GM21737 (cell line): ENCODE results near the gene CCDC159.
"Not testable (repeated sequence)": the region's sequence is repeated elsewhere in the genome, so short reads cannot be mapped to it uniquely, and the experiment has no call there.

Experiments used
- ATAC-seq: cut with Tn5 transposase; IDR thresholded peaks from one replicate; pipeline ENCODE4 v1.9.1; 2021; ENCODE audit warnings: mild to moderate bottlenecking, moderate library complexity; ENCODE audit not compliant: unreplicated experiment

Gene CCDC159

GRCh38 chr19:11338121-11338520 is 8.2 kb upstream of the CCDC159 start:
- ATAC-seq: no peak

GRCh38 chr19:11338569-11339253 is 7.6 kb upstream of the CCDC159 start:
- no peak for ATAC-seq

GRCh38 chr19:11339254-11340098 is 6.8 kb upstream of the CCDC159 start, which contains the start of gene RAB3D:
Gene RAB3D (minus strand): TSS chr19:11339657. CDS start chr19:11337399, 2,258 bp downstream.
- ATAC-seq: peak; percentile 69

DNA sequence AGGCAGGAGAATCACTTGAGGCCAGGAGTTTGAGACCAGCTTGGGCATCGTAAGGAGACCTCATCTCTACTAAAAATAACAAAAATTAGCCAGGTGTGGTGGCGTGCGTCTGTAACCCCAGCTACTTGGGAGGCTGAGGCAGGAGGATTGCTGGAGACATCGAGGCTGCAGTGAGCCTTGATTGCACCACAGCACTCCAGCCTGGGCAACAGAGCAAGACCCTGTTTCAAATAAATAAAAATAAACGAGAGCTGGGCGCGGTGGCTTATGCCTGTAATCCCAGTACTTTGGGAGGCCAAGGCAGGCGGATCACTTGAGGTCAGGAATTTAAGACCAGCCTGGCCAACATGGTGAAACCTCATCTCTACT is 6.2 kb upstream of the CCDC159 start:
- ATAC-seq: not testable (repeated sequence)

DNA sequence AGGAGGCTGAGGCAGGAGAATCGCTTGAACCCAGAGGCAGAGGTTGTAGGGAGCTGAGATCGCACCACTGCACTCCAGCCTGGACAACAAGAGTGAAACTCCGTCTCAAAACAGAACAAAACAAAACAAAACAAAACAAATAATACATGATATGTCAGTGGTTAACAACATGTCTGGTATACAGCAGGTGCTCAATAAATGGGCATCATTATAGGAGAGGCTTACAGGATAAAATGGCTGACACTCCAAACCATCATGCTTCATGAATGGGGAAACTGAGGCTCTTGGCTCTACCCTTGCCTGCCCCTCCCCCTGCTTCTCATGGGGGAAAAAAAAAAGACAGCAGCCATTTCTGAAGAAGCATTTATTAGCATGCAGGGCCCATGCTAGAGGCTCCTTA is 3.9 kb upstream of the CCDC159 start:
- ATAC-seq: no peak

DNA sequence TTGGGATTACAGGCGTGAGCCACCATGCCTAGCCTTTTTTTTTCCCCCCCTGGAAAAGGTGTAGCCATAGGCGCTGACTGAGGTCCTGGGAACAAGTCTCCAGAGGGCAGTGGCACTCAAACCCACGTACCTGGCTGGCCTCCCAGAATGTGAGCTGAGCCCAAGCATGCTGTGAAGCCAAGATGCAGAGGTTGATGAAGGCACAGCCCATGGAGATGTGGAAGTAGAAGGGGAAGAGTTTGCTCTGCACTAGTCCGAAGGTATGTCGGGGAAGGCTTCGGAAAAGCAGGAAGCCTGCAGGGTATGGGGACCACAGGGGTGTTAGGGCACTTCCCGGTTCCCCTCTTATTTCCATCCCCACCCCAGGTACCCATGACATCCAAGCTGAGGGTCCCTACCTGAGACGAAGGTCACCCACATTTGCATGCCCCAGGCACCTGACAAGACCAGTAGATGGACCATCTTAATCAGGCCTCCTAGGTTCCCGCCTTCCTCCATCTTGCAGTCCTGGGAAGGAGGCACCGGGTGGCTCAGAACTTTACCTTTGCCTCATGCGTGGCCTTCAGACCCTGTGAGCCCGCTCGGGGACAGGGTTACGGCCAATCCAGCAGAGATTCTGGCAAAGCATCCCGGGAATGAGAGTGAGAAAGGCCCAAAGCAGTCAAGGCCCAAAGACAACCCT is 1.1 kb upstream of the CCDC159 start:
- no peak for ATAC-seq

- no peak for ATAC-seq
Observed at GRCh38 chr19:11347546-11348039, 1.3 kb downstream of the CCDC159 start.

DNA sequence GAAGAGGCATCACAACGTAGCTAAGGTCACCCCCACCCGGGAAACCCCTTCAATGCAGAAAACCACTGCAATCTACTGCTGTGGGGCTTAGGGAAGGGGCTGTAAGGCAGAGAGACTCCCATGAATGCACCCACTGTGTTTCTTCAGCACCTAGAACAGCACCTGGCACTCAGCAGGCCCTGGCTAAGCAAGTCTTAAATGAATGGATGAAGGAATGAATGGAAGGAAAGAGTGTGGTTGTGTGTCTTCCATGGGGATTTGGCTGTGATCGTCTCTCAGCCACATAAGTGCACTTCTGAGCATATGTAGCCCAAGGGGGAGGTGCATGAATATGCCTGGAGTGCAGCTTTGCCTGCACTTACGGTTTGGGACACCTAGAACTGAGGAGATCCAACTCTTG is 2.9 kb downstream of the CCDC159 start:
- no peak for ATAC-seq

- ATAC-seq: not testable (repeated sequence)
Observed at GRCh38 chr19:11354102-11354501, 7.8 kb downstream of the CCDC159 start.

DNA sequence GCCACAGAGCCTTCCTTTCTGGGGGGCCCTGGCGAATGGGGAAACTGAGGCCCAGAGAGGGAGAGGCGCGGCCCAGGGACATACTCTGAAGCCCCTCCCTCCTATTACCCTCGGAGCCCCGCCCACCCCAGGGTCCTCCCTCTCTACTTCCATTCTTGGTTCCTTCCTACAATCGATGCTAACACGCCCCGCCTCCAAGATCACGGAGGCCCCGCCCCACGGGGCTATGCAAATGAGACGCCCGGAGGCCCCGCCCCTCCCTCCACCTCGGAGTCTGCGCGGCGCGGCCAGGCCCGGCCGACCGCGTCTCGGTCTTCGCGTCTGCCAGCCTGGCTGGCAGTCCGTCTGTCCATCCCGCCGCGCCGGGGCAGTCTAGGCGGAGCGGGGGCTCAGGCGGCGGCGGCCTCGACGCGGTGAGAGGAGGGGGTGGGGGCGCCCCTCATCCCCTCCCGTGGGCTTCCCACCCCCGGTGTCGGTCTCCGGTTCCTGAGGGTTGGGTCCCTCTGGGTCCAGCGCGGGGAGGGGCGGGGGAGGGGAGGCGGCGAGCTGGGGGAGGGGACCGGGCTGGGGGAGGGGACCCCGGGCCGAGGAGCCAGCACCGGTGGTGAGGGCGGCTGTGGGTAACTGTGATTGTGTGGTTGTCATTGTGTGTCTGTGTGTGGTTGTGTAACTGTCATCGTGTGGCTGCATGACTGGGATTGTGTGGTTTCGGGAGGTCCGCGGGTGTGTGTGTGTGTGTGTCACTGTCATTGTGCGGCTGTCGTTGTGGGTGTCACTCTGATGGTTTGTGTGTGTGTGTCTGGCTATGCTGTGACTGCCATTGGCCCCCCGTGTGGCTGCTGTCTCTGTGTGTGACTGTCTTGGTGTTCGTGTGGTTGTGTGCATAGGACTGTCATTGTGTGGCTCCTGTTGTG is 9.1 kb downstream of the CCDC159 start, which contains the start of gene PLPPR2:
Gene PLPPR2 (plus strand): TSS at position 273 of the 914 bp plus-strand sequence. CDS start 2,242 bp downstream, outside the sequence.
- no peak for ATAC-seq

- no peak for ATAC-seq
Observed at GRCh38 chr19:11356074-11356397, 9.7 kb downstream of the CCDC159 start.

DNA sequence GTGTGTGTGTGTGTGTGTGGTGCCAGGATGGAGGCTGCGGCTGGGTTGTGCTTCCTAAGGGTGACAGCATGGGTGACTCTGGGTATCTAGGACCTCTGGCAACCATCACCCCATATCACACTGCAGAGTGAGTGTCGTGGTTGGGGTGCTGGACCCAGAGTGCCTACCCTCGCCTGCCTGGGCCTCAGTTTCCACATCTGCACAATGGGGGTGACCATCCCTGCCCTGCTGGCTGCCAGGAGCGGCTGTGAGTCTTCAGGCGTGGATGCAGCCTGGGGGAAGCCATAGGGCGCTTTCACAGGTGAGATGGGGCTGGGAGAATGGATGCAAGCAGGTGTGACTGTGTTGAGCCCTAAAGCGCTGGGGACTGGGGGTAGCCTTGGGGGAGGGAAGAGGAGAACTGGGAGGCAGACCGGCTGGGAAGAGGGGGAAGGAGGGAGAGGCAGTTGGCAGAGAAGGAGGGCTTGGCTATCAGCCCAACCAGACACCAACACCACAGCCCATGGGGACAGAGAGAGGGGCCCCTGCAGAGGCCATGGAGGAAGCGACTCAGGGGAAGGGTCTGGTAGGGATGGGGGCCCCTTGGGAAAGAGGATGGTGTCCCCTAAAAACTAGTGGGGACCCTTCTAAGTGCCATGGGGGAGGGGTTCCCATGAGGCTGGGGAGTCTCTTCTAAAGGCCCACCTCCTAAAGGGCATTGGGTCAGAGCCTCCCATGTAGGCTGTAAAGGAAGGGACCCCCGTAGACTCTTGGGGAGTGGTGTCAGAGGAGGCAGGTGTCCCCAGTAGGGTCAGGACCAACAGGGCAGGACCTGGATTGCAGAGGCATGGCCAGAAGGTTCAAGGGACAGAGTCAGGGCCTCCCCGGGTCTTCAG is 10.6 kb downstream of the CCDC159 start:
- ATAC-seq: no peak

DNA sequence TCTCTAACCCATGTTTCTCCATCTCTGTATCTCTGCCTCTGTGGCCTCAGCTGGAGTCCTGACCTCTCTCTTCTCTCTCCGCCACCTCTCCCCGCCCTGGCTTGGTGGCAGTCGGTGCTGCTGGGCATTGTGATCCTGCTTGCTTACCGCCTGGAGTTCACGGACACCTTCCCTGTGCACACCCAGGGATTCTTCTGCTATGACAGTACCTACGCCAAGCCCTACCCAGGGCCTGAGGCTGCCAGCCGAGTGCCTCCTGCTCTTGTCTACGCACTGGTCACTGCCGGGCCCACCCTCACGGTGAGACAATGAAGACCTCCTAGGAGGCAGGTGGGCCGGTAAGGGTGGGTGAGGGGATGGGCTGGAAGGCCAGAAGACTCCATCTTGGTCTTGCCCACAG is 13.1 kb downstream of the CCDC159 start:
- no peak for ATAC-seq

- ATAC-seq: no peak
Observed at GRCh38 chr19:11361037-11361770, 14.9 kb downstream of the CCDC159 start.

GRCh38 chr19:11361771-11362731 is 15.7 kb downstream of the CCDC159 start:
- ATAC-seq: no peak

GRCh38 chr19:11363881-11364280 is 17.6 kb downstream of the CCDC159 start:
- ATAC-seq: no peak

DNA sequence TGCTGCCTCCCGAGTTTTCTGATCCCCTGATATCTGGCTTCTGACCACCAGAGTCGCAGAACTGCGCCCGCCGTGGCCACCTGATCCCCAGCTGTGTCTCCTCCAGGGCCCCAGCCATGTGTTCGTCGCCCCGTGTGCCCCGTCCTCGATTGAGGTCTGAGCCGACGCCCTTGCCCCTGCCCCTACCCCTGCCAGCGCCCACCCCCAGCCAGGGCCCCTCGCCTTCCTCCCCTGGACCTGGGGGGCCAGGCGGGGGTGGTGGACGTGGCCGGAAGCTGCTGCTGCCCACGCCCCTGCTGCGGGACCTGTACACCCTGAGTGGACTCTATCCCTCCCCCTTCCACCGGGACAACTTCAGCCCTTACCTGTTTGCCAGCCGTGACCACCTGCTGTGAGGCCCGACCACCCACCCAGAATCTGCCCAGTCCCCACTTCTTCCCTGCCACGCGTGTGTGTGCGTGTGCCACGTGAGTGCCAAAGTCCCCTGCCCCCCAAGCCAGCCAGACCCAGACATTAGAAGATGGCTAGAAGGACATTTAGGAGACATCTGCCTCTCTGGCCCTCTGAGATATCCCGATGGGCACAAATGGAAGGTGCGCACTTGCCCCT is 18.1 kb downstream of the CCDC159 start:
- ATAC-seq: no peak
